ENCODE measurements around the gene KRT17. TPM values are rescaled to one million over a fixed set of nuclear protein-coding genes. Genes with fewer than 3 reads are reported as not detected.
A peak's percentile ranks its signal among the peaks of the same experiment; 100 is the strongest.
"Not testable (repeated sequence)": the region's sequence is repeated elsewhere in the genome, so short reads cannot be mapped to it uniquely, and the experiment has no call there.

Gene KRT17
- total RNA-seq, 2 donors from 2014 or later: not detected

DNA sequence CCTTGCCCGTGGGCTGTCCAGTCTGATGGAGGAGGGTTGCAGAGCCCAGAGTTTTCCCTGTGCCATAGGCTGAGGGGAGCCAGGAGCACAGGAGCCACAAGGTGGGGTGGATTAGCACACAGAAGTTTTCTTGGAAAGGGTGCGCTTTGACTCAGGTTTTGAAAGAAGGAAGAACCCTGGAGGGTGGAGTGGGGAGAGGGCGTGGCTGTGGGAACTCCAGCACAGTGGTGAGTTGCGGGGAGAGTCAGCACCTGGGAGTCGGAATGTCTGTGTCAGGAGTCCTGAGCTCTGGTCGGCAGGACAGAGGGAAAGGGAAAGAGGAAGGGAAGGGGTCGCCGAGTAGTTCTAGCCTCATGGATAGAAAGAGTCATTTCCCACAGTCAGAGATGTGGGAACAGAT, 28.8 kb downstream of the KRT17 start:
- no peak for ATAC-seq
- peaks cover 35% of the 10 kb centered on the region for H3K27me3 Mint-ChIP-seq

DNA sequence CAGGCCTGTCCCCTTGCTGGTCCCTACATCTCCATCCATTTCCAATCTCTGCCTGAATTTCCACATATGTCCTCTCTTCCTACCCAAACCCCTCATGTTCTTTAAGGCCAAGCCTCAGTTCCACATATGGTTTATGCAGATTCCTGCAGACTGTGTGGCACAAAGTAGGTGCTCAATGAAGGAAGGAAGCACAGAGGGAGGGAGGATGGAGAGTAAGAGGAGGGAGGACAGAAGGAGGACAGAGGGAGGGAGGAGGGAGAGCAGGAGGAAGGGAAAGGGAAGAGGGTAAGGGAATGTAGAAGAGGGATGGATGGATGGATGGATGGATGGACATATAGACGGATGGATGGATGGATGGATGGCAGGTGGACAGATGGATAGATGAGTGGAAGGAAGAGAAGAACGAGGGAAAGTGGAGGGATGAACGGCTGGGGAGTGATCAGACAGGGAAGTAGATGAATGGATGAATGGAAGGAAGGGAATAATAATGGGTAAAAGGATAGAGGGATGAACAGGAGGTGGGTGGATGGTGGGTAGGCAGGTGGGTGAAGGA, 29.9 kb downstream of the KRT17 start:
- no peaks in the 10 kb centered on the region for H3K9me3 ChIP-seq (ENCODE audit: control insufficient read depth, low read length, poor library complexity, severe bottlenecking)
- H3K4me1 Mint-ChIP-seq: peaks cover 2% of the 10 kb centered on the region
- ATAC-seq (no peak), DNase-seq (no peak)
- H3K36me3 Mint-ChIP-seq (ENCODE audit: low read depth): peaks cover 3% of the 10 kb centered on the region
- H3K27me3 Mint-ChIP-seq: peaks cover 46% of the 10 kb centered on the region
- no peak overlapping the region for H3K4me3 Mint-ChIP-seq
- H3K27ac Mint-ChIP-seq: peak overlapping the region; percentile 37

More for the DNA sequence above, 28.8 kb downstream of the KRT17 start:
- Mint-ChIP-seq H3K27ac (no peak overlapping the region), H3K4me1 (peaks cover 2% of the 10 kb centered on the region), H3K36me3 (ENCODE audit: low read depth) (no peaks in the 10 kb centered on the region), H3K4me3 (no peak overlapping the region)
- H3K9me3 ChIP-seq (ENCODE audit: control insufficient read depth, low read length, poor library complexity, severe bottlenecking): no peaks in the 10 kb centered on the region
- DNase-seq: no peak

DNA sequence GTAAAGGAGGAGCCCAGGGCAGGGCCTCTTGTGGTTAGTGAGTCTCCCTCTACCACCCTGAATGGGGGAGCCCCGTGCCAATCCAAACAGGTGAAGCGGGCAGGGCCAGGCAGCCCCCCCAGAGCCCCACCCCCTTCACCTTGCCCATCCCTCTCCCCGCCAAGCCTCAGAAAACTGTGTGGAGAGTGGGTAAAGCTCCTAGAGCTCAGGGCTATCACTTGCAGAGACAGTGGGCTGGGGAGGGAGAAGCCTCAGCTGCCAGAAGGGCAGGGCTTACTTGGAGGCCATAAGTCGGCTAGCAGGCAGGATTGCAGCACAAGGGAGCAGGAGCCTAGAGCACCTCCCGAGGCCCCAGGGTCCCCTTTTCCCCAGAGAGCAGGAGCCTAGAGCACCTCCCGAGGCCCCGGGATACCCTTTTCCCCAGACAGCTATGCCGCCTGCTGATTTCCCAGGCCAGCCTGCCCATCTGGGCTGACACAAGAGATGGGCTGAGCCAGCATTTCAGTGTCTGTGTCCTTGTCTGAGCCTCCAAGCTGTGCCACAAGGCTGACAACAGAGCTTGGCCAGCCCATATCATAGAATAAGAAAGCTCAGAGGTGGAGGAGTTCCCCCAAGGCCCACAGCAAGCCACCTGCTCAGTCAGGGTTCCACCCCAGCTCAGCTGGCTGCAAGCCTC, 30.9 kb downstream of the KRT17 start:
- H3K27ac Mint-ChIP-seq: no peak overlapping the region
- H3K36me3 Mint-ChIP-seq (ENCODE audit: low read depth): peaks cover 4% of the 10 kb centered on the region
- no peak overlapping the region for H3K4me3 Mint-ChIP-seq
- ATAC-seq (no peak), DNase-seq (no peak)
- peaks cover 2% of the 10 kb centered on the region for H3K4me1 Mint-ChIP-seq
- H3K9me3 ChIP-seq (ENCODE audit: control insufficient read depth, low read length, poor library complexity, severe bottlenecking): no peaks in the 10 kb centered on the region
- H3K27me3 Mint-ChIP-seq: peaks cover 53% of the 10 kb centered on the region

DNA sequence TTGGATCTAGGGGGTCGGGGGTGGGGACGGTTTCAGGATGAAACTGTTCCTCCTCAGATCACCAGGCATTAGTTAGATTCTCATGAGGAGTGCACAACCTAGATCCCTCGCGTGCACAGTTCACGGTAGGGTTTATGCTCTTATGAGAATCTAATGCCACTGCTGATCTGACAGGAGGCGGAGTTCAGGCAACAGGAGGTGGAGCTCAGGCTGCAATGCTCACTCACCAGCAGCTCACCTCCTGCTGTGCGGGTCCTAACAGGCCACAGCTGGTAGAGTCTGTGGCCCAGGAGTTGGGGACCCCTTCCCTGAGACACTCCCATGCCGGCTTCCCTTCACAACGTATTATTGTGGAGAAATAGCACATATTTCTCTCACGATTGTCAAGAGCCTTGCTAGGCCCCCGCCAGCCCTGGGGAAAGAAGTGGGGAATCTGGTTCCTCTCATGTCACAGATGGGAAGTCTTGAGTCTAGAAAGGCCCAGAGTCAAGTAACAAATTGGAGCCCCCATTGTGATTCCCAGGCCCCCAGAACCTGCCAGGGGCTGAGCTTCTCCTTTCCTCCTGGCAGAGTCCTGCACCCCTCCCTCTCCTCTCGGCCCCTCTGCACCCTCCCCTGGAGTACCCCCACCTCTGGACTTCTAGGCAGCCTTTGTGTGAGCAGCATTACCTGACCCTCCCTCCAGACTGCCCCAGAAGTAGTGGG, 31.6 kb downstream of the KRT17 start:
- ATAC-seq: no peak
- no peaks in the 10 kb centered on the region for H3K9me3 ChIP-seq (ENCODE audit: control insufficient read depth, low read length, poor library complexity, severe bottlenecking)
- no peak for DNase-seq
- H3K4me3 Mint-ChIP-seq: no peak overlapping the region
- peaks cover 4% of the 10 kb centered on the region for H3K36me3 Mint-ChIP-seq (ENCODE audit: low read depth)
- no peak overlapping the region for H3K27ac Mint-ChIP-seq
- peaks cover 55% of the 10 kb centered on the region for H3K27me3 Mint-ChIP-seq
- peaks cover 2% of the 10 kb centered on the region for H3K4me1 Mint-ChIP-seq

DNA sequence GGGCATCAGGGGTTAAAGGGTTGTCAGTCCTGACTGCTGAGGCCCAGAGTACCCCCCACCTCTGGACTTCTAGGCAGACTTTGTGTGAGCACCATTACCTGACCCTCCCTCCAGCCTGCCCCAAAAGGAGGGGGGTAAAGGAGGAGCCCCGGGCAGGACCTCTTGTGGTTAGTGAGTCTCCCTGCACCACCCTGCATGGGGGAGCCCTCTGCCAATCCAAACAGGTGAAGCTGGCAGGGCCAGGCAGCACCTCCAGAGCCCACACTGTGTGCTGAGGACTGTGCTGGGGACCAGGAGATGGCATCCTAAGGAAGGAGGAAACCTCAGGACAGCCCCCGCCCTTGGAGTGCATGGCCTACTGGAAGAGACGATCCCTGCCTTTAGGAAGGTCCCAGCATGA, 35.1 kb downstream of the KRT17 start:
- ATAC-seq: no peak
- DNase-seq: no peak
- Mint-ChIP-seq H3K27me3 (peaks cover 60% of the 10 kb centered on the region), H3K4me3 (no peak overlapping the region), H3K36me3 (ENCODE audit: low read depth) (peaks cover 4% of the 10 kb centered on the region), H3K27ac (no peak overlapping the region), H3K4me1 (no peaks in the 10 kb centered on the region)
- H3K9me3 ChIP-seq (ENCODE audit: control insufficient read depth, low read length, poor library complexity, severe bottlenecking): no peaks in the 10 kb centered on the region

DNA sequence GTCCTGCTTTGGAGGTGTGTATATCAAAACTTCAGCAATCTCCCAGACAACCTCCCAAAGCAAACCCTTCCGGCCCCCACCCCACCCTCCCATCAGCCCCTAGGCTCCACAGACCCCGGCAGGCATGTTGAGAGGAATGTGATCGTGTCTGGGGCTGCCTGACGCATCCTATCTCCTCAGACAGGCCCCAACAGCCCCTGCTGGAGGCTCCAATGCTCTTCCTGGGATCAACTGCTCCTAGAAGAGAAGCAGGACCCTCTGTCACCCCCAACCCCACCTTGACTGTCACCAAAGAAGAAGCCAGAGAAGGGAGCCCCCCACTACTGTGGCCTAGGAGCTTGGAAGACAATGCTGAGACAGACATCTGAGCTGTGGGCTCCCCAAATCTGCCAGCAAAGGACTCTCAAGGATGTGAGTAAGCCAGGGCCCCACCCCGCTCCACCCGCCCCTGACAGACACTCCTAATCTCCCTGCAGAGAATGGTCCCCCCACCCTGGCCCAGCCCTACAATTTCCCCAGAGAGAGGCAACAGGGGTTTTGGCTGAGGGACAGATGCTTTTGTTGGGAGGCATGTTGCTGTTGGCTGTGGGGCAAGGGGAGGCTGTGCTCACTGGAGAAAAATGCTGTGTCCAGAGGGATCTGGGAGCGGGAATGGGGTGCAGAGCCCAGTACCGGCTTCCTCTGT, 36.1 kb downstream of the KRT17 start:
- no peak for DNase-seq
- peaks cover 4% of the 10 kb centered on the region for H3K36me3 Mint-ChIP-seq (ENCODE audit: low read depth)
- H3K4me1 Mint-ChIP-seq: no peaks in the 10 kb centered on the region
- no peak overlapping the region for H3K4me3 Mint-ChIP-seq
- no peak for ATAC-seq
- peaks cover 66% of the 10 kb centered on the region for H3K27me3 Mint-ChIP-seq
- no peaks in the 10 kb centered on the region for H3K9me3 ChIP-seq (ENCODE audit: control insufficient read depth, low read length, poor library complexity, severe bottlenecking)
- H3K27ac Mint-ChIP-seq: no peak overlapping the region

DNA sequence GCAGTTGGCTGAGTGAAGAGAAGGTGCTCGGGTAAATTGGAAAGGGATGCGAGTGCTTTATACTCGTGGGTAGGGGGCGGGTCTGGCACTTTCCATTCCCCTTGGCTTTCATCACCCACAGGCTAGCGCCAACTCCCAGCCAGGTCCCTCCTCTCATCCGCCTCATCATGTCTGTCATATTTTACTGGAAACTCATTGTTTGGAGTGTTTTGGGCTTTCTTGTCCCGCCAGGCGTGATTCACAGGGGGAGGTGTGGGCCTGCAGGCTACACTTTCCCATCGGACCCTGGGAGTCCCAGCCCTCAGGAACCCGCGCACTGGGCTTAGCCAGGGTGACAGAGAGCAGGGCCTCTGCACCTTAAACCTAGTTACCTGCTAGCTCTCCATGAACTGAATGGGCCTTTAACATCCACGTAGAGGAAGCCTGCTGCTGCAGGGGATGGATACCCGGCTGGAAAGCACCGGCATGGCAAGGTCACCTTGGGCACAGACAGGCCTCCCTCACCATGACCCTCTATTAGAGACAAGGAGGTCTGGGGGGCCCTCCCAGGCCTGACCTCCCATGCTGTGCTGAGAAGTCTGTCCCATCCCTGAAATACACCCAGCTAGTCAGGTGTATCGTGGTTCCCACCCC, 37.4 kb downstream of the KRT17 start, which contains the start of gene KRT14:
Gene KRT14, minus strand, starts transcription at position 33 of the 633 bp plus-strand sequence. CDS start 61 bp downstream, outside the sequence.
- H3K27ac Mint-ChIP-seq: no peak within 1 kb of the TSS
- peaks cover 4% of the 10 kb centered on the region for H3K36me3 Mint-ChIP-seq (ENCODE audit: low read depth)
- DNase-seq: no peak
- peaks cover 65% of the 10 kb centered on the region for H3K27me3 Mint-ChIP-seq
- no peak within 1 kb of the TSS for H3K4me3 Mint-ChIP-seq
- H3K9me3 ChIP-seq (ENCODE audit: control insufficient read depth, low read length, poor library complexity, severe bottlenecking): no peaks in the 10 kb centered on the region
- H3K4me1 Mint-ChIP-seq: no peaks in the 10 kb centered on the region
- no peak for ATAC-seq

DNA sequence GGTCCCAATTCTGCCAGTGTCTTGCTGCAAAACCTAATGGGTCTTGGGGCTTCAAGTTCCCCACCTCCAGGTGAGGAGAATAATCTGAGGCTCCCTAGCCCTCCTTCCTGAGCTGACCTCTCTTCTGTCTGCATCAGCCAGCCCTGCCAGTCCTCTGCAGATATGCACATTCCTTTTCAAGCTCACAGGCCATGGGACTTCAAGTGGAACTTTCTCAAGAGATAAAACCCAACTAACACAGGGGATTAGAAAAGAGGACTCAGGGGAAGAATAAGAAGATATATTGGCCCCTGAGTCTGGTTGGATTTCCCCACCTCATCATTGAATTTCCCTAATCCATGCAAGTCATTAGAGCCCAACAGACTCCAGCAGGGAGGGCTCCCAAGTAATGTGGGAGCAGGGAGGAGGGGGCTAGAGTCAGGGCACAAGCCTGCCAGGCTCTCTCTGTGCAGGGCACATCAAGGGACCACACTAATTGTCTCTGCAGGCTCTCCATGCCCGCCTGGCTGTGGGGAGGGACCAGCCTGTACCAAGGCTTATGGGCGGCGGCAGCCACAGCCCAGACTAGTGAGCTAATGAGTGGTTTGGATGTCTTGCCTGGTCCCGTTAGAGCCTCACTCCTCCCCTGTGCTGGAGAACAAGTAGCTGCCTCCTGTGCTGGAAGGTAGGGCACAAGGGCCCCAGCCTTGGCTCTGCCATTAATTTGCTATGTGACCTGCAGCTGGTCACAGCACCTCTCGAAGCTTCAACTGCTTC, 38.9 kb downstream of the KRT17 start:
- peaks cover 4% of the 10 kb centered on the region for H3K36me3 Mint-ChIP-seq (ENCODE audit: low read depth)
- DNase-seq: no peak
- H3K4me3 Mint-ChIP-seq: no peak overlapping the region
- H3K27ac Mint-ChIP-seq: no peak overlapping the region
- no peaks in the 10 kb centered on the region for H3K4me1 Mint-ChIP-seq
- no peaks in the 10 kb centered on the region for H3K9me3 ChIP-seq (ENCODE audit: control insufficient read depth, low read length, poor library complexity, severe bottlenecking)
- H3K27me3 Mint-ChIP-seq: peaks cover 74% of the 10 kb centered on the region
- ATAC-seq: no peak

DNA sequence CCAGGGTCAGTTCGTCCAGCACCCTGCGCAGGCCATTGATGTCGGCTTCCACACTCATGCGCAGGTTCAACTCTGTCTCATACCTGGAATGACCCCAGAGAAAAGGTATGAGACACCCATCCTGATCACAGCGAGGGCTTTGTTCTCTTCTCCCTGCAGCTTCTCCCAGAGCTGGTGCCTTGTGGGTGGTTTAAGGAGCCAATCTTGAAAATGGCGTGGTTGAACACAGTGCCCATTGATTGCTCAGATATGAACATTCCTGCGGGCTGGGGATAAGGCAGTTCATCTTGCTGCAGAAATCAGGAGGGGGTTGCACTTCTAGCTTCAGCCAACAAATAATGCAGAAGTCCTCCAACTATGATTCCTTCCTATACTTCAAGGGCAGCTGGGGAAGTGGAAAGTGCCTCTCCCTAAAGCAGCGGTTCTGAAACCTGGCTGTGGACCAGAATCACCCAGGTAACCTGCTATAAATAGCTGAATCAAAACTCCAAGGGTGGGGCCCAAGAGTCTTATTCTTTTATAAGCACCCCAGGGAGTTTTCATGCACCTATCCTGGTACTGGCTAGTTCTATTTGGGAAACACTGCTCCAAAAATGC, 39.9 kb downstream of the KRT17 start:
- not testable (repeated sequence) for H3K36me3 Mint-ChIP-seq (ENCODE audit: low read depth); ATAC-seq; DNase-seq; H3K4me1 Mint-ChIP-seq; H3K27ac Mint-ChIP-seq; H3K9me3 ChIP-seq (ENCODE audit: control insufficient read depth, low read length, poor library complexity, severe bottlenecking); H3K4me3 Mint-ChIP-seq
- H3K27me3 Mint-ChIP-seq: peaks cover 69% of the 10 kb centered on the region

DNA sequence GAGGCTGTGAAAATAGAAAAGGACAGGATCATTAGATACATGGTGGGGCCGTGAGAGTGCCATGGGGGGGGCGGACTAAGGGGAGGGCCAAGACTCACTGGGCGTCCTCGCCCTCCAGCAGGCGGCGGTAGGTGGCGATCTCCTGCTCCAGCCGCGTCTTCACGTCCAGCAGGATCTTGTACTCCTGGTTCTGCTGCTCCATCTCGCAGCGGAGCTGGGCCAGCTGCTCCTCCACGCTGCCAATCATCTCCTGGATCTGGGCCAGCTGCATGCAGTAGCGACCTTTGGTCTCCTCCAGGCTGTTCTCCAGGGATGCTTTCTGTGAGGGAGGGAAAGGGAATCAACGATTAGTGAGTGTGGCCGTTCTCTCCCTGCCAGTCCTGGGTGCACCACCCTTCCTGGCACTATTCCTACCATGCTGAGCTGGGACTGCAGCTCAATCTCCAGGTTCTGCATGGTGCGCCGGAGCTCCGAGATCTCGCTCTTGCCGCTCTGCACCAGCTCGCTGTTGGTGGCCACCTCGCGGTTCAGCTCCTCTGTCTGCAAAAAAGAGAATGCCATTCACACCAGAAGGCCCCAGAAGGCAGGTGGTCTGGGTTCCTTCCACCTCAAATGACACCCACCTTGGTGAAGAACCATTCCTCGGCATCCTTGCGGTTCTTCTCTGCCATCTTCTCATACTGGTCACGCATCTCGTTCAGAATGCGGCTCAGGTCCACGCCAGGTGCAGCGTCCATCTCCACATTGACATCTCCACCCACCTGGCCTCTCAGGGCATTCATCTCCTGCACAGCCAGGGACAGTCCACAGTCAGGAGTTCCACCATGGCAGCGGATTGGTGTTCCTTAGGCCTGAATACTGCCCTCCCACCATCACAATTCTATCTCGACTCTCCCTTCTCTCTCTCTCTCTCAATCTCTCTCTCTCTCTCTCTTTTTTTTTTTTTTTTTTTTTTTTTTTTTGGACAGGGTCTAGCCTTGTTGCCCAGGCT, 40.9 kb downstream of the KRT17 start:
- H3K27me3 Mint-ChIP-seq: peaks cover 68% of the 10 kb centered on the region
- H3K4me3 Mint-ChIP-seq: no peak overlapping the region
- no peak overlapping the region for H3K27ac Mint-ChIP-seq
- H3K4me1 Mint-ChIP-seq: no peaks in the 10 kb centered on the region
- no peak for DNase-seq
- no peaks in the 10 kb centered on the region for H3K9me3 ChIP-seq (ENCODE audit: control insufficient read depth, low read length, poor library complexity, severe bottlenecking)
- H3K36me3 Mint-ChIP-seq (ENCODE audit: low read depth): no peaks in the 10 kb centered on the region
- no peak for ATAC-seq

Data from T-helper 17 cell (primary cell).